GM12873 (cell line): ENCODE results near the gene PAK4.

Experiments
- CTCF ChIP-seq: IDR thresholded peaks from 2 replicates; pipeline ENCODE4 v1.5.1; 2012; ENCODE audit warnings: low read depth, mild to moderate bottlenecking, moderate library complexity, low read length, control low read depth; ENCODE audit not compliant: insufficient read depth; ENCODE audit errors: missing control alignments

Gene PAK4

GRCh38 chr19:39083599-39083982 is 42.0 kb upstream of the PAK4 start:
- TF ChIP-seq CTCF: no peak

GRCh38 chr19:39083983-39084731 is 41.4 kb upstream of the PAK4 start, which contains the start of gene ACP7:
TSS of gene ACP7 (plus strand) at chr19:39084368. CDS start at chr19:39085270, 902 bp downstream.
- TF ChIP-seq CTCF: no peak

GRCh38 chr19:39084732-39085080 is 40.9 kb upstream of the PAK4 start:
- TF ChIP-seq CTCF: no peak

- TF ChIP-seq CTCF: no peak
Measured at GRCh38 chr19:39085392-39085791, 40.2 kb upstream of the PAK4 start.

- TF ChIP-seq CTCF: no peak
Measured at GRCh38 chr19:39086386-39086785, 39.2 kb upstream of the PAK4 start.

GRCh38 chr19:39087907-39088686 is 37.5 kb upstream of the PAK4 start:
- TF ChIP-seq CTCF: no peak

GRCh38 chr19:39090881-39091280 is 34.7 kb upstream of the PAK4 start:
- no peak for TF ChIP-seq CTCF
